ENCODE data around the gene PBX3.
A peak's percentile ranks its signal among the peaks of the same experiment; 100 is the strongest.

PBX3 gene

DNA sequence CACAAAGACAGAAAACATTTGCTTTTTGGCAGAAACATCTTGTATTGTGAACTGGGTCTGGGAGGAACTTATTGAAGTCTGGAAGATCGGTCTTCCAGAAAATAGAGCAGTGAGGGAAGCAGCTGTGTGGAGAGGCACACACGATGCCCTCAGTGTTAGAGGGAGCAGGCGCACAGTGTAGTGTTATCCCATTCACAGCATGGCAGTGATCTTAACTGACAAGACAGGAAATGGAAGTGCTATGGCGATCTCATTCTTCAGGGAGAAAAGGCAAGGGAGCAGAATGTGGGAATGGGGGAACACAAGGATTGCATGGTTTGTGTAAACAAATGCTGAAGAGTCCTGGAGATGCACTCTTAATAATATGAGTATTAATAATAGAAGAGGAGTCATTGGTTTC is 161.0 kb downstream of the PBX3 start:
- intact Hi-C loops (cut with micrococcal nuclease), result no loop called here
- peak overlapping the region; percentile 1 for H3K27ac Mint-ChIP-seq
- no peaks in the 10 kb centered on the region for H3K27me3 Mint-ChIP-seq
- H3K4me3 Mint-ChIP-seq, result no peak overlapping the region
- no peaks in the 10 kb centered on the region for H3K36me3 Mint-ChIP-seq (ENCODE audit: low read depth)
- H3K4me1 Mint-ChIP-seq (ENCODE audit: low read depth), result peaks cover 22% of the 10 kb centered on the region
- no peaks in the 10 kb centered on the region for H3K9me3 Mint-ChIP-seq

DNA sequence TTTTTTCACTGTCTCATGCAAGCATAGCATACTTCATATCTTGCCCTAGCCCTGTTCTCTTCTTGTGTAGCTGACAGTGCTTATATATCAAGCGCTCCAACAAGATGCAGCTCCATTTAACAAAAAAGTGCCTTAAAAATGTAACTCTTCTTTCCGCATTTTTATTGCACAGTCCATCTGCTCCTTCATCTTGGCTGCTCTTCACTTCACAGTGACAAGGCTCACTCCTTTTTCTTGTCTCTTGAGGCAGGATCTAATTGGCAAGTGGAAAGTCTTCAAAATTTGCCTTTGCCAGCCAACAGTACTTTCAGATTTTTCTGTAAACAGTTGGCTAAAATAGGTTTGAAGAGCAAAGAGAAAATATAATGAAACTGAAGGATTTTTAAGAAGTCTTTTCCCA is 161.8 kb downstream of the PBX3 start:
- Mint-ChIP-seq H3K9me3 (no peaks in the 10 kb centered on the region), H3K4me1 (ENCODE audit: low read depth) (peaks cover 18% of the 10 kb centered on the region), H3K27me3 (no peaks in the 10 kb centered on the region)

DNA sequence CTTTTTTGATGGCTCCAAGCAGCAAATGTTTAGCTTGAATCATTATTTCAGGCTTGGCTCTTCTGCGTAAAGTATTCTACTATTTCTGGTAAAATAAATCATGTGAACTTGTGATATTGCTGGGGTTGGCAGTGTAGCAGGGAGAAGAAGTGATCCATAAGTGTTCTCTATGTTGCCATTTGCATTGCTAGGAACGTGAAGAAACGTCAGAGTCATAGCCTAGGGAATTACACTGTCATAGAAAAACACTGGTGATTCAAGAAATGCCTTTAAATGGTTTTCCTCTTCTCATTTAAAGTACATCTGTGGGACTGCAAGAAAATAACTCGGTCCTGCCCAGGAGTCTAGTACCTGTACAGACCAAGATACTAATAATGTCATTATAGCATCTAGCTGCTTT is 162.3 kb downstream of the PBX3 start:
- intact Hi-C loops (cut with micrococcal nuclease), result no loop called here
- no peak overlapping the region for H3K4me3 Mint-ChIP-seq
- no peak overlapping the region for H3K27ac Mint-ChIP-seq
- no peaks in the 10 kb centered on the region for H3K9me3 Mint-ChIP-seq
- peaks cover 13% of the 10 kb centered on the region for H3K4me1 Mint-ChIP-seq (ENCODE audit: low read depth)
- H3K27me3 Mint-ChIP-seq, result no peaks in the 10 kb centered on the region
- no peaks in the 10 kb centered on the region for H3K36me3 Mint-ChIP-seq (ENCODE audit: low read depth)

More for the DNA sequence above, 161.8 kb downstream of the PBX3 start:
- Mint-ChIP-seq H3K36me3 (ENCODE audit: low read depth) (no peaks in the 10 kb centered on the region), H3K4me3 (no peak overlapping the region), H3K27ac (no peak overlapping the region)
- intact Hi-C loops (cut with micrococcal nuclease), result no loop called here

DNA sequence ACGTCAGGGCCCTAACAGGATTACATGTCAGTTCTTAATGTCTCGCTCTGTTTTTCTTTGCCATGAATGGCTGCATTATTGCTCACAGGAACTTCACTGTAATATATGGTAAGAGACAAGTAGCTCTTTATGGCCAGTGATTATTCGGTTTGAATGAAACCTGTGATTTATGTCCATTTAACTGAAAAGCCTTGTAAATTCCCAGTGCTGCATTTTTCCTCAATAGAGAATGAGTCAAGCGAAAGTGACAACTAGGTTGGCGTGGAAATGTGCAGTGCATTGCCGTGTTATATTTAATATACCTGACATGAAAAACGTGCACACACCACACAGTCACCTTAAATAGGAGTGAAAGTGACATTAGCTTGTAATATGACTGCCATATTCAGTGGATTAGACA is 163.1 kb downstream of the PBX3 start:
- Mint-ChIP-seq H3K27me3 (no peaks in the 10 kb centered on the region), H3K36me3 (ENCODE audit: low read depth) (peaks cover under 1% of the 10 kb centered on the region), H3K4me3 (no peak overlapping the region), H3K9me3 (no peaks in the 10 kb centered on the region), H3K4me1 (ENCODE audit: low read depth) (peaks cover 6% of the 10 kb centered on the region), H3K27ac (no peak overlapping the region)
- intact Hi-C loops (cut with micrococcal nuclease), result no loop called here

DNA sequence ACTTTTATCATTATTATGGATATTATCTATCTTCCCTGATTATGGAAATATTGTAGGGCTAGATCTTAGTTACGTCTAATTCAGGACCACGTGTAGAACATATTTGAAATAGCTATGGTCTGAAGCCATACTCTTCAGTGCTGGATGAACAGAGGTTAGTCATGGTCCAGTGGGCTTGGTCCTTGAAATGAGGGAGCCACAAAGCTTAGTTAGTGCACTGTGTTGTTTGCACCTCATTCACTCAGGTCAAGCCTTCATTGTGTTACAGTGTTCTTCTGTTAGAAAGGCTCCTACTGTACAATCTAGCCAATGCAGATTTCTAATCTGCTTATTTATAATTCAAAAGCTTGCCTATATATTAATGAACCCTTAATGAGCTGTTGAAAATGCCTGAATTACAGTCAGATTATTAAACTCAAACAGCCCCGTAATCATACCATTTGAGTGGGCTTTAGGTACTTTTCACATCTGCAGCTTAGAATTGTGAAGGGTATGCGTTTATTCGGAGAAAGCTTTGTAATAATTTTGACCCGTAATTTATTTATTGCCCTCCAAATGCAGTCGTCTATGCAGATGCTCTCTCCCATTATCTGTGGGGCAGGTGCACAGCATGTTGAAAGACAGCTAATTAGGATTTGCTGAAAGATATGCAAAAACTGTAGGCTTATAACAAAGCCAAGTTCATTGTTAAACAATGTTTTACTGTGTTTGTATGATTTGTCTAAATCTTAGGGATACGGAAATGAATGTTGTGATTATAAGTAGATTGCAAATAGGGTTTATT is 164.9 kb downstream of the PBX3 start:
- Mint-ChIP-seq H3K27me3 (no peaks in the 10 kb centered on the region), H3K4me3 (no peak overlapping the region), H3K36me3 (ENCODE audit: low read depth) (peaks cover 11% of the 10 kb centered on the region), H3K4me1 (ENCODE audit: low read depth) (peaks cover 5% of the 10 kb centered on the region), H3K9me3 (no peaks in the 10 kb centered on the region), H3K27ac (no peak overlapping the region)
- intact Hi-C loops (cut with micrococcal nuclease), result no loop called here

DNA sequence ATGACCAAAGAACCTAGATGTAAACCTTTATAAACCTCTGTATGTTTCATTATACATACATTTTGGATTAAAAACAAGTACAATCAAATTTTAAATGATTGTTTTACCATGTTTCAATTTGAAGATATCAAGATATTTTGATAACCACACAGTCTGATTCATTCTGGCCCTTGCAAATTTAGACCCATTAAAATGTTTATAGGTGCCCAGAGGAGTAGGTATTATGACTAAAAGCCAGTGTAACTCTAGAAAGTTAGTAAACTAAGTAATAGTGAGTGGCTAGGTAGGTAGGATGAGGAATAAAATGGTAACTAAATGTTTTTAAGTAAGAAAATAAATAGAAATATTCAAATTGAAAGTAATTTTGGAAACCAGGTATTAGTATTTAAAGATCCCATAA is 165.5 kb downstream of the PBX3 start:
- Mint-ChIP-seq H3K27me3 (no peaks in the 10 kb centered on the region), H3K27ac (no peak overlapping the region), H3K4me1 (ENCODE audit: low read depth) (peaks cover 5% of the 10 kb centered on the region), H3K9me3 (no peaks in the 10 kb centered on the region), H3K4me3 (no peak overlapping the region), H3K36me3 (ENCODE audit: low read depth) (peaks cover 11% of the 10 kb centered on the region)
- intact Hi-C loops (cut with micrococcal nuclease), result no loop called here

DNA sequence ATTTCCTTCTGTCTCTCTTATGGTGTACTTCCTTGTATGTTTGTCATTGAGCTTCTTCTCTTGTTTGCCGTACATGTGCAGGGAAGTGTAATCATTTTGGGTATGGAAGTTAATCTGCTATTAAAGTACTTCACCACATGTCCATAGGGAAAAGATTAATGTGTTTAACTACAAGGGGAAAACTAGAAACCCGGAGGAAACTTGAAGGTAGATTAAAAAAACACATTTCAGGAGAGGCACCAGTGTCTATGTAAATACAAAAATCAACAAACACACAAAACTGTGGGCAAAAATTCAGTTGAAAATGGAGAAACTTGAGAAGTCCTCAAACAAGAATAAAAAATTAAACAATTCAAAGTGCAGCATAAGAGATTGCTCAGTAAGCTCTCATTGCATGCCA is 166.4 kb downstream of the PBX3 start:
- Mint-ChIP-seq H3K4me1 (ENCODE audit: low read depth) (no peaks in the 10 kb centered on the region), H3K9me3 (no peaks in the 10 kb centered on the region), H3K4me3 (no peak overlapping the region), H3K27me3 (no peaks in the 10 kb centered on the region), H3K27ac (no peak overlapping the region), H3K36me3 (ENCODE audit: low read depth) (peaks cover 11% of the 10 kb centered on the region)
- intact Hi-C loops (cut with micrococcal nuclease), result no loop called here

DNA sequence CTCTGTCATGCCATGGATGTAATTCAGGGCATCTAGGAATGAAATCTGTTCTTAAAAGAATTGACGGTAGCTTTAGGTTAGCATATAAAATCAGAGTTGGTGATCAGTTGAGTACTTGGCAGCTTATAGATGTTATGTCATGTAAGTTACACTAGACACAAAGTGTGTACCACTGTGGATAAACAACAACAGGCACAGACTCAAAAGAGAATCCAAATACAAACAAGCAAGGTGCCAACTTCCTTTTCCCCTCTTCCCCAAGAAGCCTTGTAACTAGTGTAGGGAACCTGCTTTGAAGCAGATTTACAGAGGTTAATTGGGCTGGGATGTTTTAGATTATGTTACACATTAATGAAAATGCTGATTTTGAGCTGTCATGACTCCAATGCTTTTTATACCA is 167.2 kb downstream of the PBX3 start:
- Mint-ChIP-seq H3K9me3 (no peaks in the 10 kb centered on the region), H3K4me1 (ENCODE audit: low read depth) (no peaks in the 10 kb centered on the region), H3K36me3 (ENCODE audit: low read depth) (peaks cover 11% of the 10 kb centered on the region), H3K27me3 (no peaks in the 10 kb centered on the region), H3K27ac (no peak overlapping the region), H3K4me3 (no peak overlapping the region)
- intact Hi-C loops (cut with micrococcal nuclease), result no loop called here

DNA sequence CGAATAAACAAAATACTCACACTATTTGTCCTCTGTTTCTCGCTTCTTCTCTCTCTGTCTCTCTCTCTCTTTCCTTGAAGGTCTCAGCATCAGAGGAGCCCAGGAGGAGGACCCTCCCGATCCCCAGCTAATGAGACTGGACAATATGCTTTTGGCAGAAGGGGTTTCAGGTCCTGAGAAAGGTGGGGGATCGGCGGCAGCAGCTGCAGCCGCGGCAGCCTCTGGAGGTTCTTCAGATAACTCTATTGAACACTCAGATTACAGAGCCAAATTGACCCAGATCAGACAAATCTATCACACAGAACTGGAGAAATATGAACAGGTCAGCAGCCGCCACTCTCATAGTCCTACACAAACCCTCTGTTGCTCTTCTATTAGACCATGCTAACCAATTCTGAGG is 168.4 kb downstream of the PBX3 start:
- peaks cover 4% of the 10 kb centered on the region for H3K4me1 Mint-ChIP-seq (ENCODE audit: low read depth)

DNA sequence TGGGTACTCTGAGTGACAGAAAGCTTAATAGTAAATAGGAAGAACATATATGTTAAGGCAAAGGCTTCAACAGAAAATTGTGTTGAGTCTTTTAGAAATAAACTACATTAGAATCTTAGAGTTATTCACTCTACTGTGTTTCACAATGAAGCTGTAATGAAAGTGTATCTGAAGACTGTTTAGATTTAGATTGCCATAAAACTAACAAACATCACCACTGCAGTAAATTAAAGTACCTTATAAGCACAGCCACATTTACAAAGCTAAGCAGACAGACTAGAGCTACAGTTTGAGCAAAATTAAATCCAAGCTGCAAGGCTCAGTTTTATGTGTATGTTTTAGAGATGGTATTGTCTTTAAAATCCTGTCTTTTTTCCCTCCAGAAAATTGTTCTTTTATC is 172.4 kb downstream of the PBX3 start:
- Mint-ChIP-seq H3K9me3 (no peaks in the 10 kb centered on the region), H3K36me3 (ENCODE audit: low read depth) (peaks cover 11% of the 10 kb centered on the region), H3K4me1 (ENCODE audit: low read depth) (peaks cover 4% of the 10 kb centered on the region), H3K27ac (no peak overlapping the region), H3K27me3 (no peaks in the 10 kb centered on the region), H3K4me3 (no peak overlapping the region)
- intact Hi-C loops (cut with micrococcal nuclease), result no loop called here

More for the DNA sequence above, 168.4 kb downstream of the PBX3 start:
- intact Hi-C loops (cut with micrococcal nuclease), result no loop called here
- no peaks in the 10 kb centered on the region for H3K27me3 Mint-ChIP-seq
- H3K27ac Mint-ChIP-seq, result no peak overlapping the region
- peaks cover 11% of the 10 kb centered on the region for H3K36me3 Mint-ChIP-seq (ENCODE audit: low read depth)
- no peak overlapping the region for H3K4me3 Mint-ChIP-seq
- H3K9me3 Mint-ChIP-seq, result no peaks in the 10 kb centered on the region

DNA sequence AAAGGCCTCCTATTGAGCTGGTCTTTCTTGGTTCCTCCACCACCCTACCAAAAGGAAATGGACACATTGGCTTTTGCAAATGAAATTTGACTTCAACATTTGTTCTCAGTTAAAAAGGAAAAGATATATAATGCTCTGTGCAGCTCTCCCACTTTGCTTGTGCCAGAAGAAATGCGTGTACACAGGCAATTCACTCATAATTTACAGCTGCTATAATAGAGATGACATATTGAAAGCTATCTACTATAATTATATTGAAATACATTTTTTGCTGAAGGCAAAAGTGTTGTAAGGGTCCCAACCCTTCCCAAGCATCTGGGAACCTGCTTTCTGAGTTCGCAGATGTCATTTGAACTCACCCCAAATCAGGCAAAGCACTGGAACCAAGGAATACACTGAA is 173.2 kb downstream of the PBX3 start:
- Mint-ChIP-seq H3K9me3 (no peaks in the 10 kb centered on the region), H3K4me3 (no peak overlapping the region), H3K27me3 (no peaks in the 10 kb centered on the region), H3K4me1 (ENCODE audit: low read depth) (peaks cover 4% of the 10 kb centered on the region), H3K27ac (no peak overlapping the region), H3K36me3 (ENCODE audit: low read depth) (peaks cover 10% of the 10 kb centered on the region)
- intact Hi-C loops (cut with micrococcal nuclease), result no loop called here

DNA sequence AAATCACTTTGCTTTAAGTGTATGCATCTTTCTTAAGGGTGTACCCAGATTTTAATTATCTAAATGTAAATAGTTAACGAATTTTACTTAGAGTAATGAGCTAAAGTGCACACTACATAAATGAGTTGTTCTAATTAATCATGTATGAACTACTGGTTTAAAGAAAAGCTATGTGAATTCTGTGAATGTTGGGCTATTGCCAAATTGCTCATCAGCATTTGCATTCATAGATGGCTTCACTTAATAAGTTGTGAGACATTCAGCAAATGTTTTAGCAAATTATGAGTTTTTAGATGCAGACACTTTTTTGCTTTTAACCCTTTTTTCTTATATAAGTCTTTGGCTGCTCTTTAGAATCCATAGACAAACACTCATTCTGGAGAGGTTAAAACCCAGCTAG is 175.7 kb downstream of the PBX3 start:
- Mint-ChIP-seq H3K9me3 (no peaks in the 10 kb centered on the region), H3K36me3 (ENCODE audit: low read depth) (no peaks in the 10 kb centered on the region), H3K4me1 (ENCODE audit: low read depth) (peaks cover 4% of the 10 kb centered on the region), H3K27me3 (no peaks in the 10 kb centered on the region), H3K4me3 (no peak overlapping the region), H3K27ac (no peak overlapping the region)
- intact Hi-C loops (cut with micrococcal nuclease), result no loop called here

DNA sequence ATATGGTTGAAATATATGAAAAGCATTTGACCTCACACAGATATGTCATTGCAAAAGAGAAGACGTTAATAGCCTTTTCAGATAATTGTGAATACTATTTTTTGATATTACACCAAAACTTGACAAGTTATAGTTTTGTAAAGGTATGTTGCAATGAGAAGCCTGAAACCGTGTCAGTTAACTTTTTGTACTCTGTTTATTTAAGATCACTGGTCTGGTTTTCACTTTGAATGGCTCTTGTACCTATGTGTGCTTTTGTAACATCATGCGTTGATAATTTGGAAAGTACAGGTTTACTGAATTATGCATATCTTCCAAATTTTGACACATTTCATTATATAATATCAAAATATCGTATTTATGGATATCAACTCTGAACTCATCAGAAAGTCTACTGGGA is 177.2 kb downstream of the PBX3 start:
- no peak overlapping the region for H3K4me3 Mint-ChIP-seq
- no peaks in the 10 kb centered on the region for H3K27me3 Mint-ChIP-seq
- H3K36me3 Mint-ChIP-seq (ENCODE audit: low read depth), result no peaks in the 10 kb centered on the region
- no peak overlapping the region for H3K27ac Mint-ChIP-seq
- peaks cover 4% of the 10 kb centered on the region for H3K4me1 Mint-ChIP-seq (ENCODE audit: low read depth)
- no peaks in the 10 kb centered on the region for H3K9me3 Mint-ChIP-seq
- intact Hi-C loops (cut with micrococcal nuclease), result no loop called here

DNA sequence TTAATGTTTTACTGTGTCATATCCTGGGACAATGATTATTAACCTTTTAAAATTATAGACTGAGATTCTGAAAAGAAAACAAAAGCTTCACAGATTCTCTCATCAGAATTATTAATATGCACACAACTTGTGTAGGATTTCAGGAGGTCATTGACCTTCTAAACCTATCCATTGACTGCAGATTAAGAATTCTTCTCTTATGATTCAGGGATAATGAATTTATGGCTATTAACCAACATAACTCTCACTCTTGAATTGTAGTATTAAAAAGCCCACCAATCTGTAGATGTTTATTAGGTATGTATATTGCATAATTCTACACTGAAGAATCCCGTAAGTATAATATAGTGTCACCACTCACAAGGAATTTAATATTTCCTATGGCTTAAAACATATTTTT is 179.8 kb downstream of the PBX3 start:
- no peaks in the 10 kb centered on the region for H3K27me3 Mint-ChIP-seq
- no peak overlapping the region for H3K4me3 Mint-ChIP-seq
- peaks cover 8% of the 10 kb centered on the region for H3K36me3 Mint-ChIP-seq (ENCODE audit: low read depth)
- no peaks in the 10 kb centered on the region for H3K9me3 Mint-ChIP-seq
- intact Hi-C loops (cut with micrococcal nuclease), result no loop called here
- H3K4me1 Mint-ChIP-seq (ENCODE audit: low read depth), result no peaks in the 10 kb centered on the region
- H3K27ac Mint-ChIP-seq, result no peak overlapping the region

DNA sequence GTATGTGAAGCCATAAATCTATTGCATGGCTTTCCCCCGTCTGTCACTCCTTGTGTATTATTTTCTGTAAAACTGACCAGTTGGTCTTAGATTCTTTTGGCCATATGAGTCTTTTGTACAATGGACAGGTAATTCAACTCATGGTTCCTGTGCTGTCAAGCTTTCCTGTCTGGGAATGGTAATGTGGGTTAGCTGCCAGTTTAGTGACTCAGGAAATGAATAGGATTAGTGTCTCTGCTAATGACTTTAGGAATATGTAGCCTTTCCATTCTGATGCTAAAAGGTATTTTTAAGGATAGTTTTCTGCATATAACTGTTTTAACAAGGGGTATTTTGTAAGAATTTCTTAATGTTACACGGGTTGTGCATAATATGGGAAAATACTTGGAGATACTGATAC is 182.7 kb downstream of the PBX3 start:
- H3K4me1 Mint-ChIP-seq (ENCODE audit: low read depth), result no peaks in the 10 kb centered on the region
- no peak overlapping the region for H3K4me3 Mint-ChIP-seq
- H3K27ac Mint-ChIP-seq, result no peak overlapping the region
- no peaks in the 10 kb centered on the region for H3K27me3 Mint-ChIP-seq
- H3K36me3 Mint-ChIP-seq (ENCODE audit: low read depth), result peaks cover 23% of the 10 kb centered on the region
- H3K9me3 Mint-ChIP-seq, result no peaks in the 10 kb centered on the region
- intact Hi-C loops (cut with micrococcal nuclease), result no loop called here

All from dendritic cell treated with granulocyte-macrophage colony-stimulating factor and Interleukin-4, amounts not matched to agents 40 ng/mL and 50 ng/mL, for 4 days (primary cell).